ENCODE results near the gene CTNND2.

Gene CTNND2

DNA sequence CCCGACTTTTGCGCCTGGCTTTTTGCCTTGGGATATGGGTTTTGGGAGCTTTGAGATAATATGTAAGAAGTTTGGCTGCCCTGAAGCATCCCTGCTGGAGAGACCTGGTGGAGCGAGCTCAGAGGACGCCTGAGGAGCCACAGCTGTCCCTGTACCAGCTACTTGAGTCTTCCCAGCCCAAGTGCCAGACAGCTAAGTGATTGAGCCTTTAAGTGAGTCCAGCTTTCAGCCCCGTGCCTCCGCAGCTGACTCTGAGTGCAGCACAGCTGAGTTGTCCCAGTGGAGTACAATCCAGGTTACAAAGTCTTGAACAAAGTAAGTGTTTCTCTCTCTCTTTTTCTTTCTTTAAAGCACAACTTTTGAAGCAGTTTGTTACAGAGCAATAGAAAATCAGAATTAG is 939.4 kb downstream of the CTNND2 start:
- no peak for DNase-seq

- no peak for DNase-seq
Observed at GRCh38 chr5:10958728-10959127, 945.5 kb downstream of the CTNND2 start.

GRCh38 chr5:10949856-10950630 is 954.2 kb downstream of the CTNND2 start:
- DNase-seq, result no peak

DNA sequence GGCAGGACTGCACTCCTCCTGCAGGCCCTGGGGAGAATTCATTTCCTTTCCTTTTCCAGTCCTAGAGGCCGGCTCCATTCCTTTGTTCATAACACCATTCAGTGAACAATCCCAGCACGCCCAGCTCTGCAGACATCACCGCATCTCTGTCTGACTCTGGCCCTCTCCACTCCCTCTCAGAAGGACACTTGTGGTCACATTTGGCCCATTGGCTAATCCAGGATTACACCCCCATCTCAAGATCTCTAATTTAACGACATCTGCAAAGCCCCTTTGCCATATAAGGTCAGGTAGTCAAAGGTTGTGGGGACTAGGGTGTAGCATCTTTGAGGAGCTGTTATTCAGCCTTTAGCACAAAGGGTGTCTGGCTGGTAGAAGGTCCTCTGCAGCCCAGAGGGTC is 958.2 kb downstream of the CTNND2 start:
- no peak for DNase-seq

GRCh38 chr5:10941900-10942299 is 962.3 kb downstream of the CTNND2 start:
- no peak for DNase-seq

DNA sequence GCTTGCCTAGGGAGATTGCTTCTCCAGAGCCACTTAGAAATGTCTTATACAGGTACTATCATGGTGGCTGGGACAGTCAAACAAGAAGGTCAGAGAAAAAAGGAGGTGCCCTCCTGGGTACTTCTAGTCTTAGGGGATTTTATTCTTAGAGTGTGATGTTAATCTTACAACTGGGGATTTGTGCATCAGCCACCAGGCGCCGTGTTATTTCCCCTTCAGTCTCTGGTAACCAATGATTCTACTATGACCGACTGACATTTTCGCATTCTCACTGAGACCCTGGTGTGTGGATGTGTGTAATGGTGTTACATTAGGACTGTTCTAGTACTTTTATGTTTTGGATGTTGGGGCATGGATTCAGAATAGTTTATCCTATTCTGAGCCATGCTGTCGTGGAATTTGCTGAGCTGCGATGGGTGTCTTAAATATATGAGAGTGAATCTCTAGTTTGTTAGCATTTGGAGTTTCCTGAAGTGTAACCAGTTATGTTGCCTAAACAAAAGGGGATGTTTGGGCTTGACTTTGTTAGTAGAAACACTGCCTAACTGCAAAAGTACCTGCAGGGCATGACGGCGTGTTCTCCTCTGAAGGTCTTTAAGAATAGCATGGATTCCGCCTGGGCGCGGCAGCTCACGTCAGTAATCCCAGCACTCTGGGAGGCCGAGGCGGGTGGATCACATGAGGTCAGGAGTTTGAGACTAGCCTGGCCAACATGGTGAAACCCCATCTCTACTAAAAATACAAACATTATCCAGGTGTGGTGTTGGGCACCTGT is 968.0 kb downstream of the CTNND2 start:
- DNase-seq, result no peak

- DNase-seq, result no peak
Observed at GRCh38 chr5:10935536-10935935, 968.7 kb downstream of the CTNND2 start.

- no peak for DNase-seq
Observed at GRCh38 chr5:10934783-10935355, 969.4 kb downstream of the CTNND2 start.

GRCh38 chr5:10933121-10933520 is 971.1 kb downstream of the CTNND2 start:
- DNase-seq, result no peak

- DNase-seq, result no peak
Observed at GRCh38 chr5:10932426-10932825, 971.8 kb downstream of the CTNND2 start.

DNA sequence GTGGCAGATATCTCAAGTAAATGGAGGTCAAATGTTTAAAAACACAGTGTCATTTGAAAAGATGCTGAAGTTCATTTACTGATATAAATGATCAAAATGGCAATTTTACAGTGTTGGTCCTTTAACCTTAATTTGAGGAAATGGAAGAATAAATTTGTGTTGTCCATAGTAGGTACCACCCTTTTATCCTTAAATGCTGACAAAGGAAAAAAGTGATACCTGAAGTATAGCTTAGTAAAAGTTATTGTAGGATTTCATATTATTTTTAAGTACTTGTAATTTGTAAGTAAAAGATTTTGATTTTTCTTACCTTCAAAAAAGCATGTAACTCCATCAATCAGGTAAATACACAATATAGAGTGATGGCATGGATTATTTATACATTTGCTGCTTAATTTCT is 976.6 kb downstream of the CTNND2 start:
- no peak for DNase-seq

GRCh38 chr5:10923310-10923709 is 980.9 kb downstream of the CTNND2 start:
- no peak for DNase-seq
